ENCODE results near the gene SLC26A2. TPM values are rescaled to one million over a fixed set of nuclear protein-coding genes. Genes with fewer than 3 reads are reported as not detected.

Gene SLC26A2
- total RNA-seq, 1 experiment from 2014 or later, result 43.9 TPM

GRCh38 chr5:150020249-150020648 is 59.7 kb downstream of the SLC26A2 start:
- Mint-ChIP-seq H3K4me3 (ENCODE audit: unreplicated experiment) (no peak overlapping the region), H3K36me3 (ENCODE audit: insufficient read depth, unreplicated experiment) (peaks cover 89% of the 10 kb centered on the region), H3K27me3 (ENCODE audit: insufficient read depth, unreplicated experiment) (no peaks in the 10 kb centered on the region), H3K9me3 (ENCODE audit: unreplicated experiment) (peaks cover 9% of the 10 kb centered on the region), H3K27ac (ENCODE audit: unreplicated experiment) (no peak overlapping the region), H3K4me1 (ENCODE audit: low read depth, unreplicated experiment) (no peaks in the 10 kb centered on the region)
- Histone ChIP-seq H3K9me3 (peaks cover 6% of the 10 kb centered on the region; the same call in 1 of the 2 replicates), H3K36me3 (ENCODE audit: control insufficient read depth, insufficient read depth, low read length) (peaks cover 10% of the 10 kb centered on the region), H3K27me3 (replicated peaks; ENCODE audit: control insufficient read depth, insufficient read depth, low read length) (no peaks in the 10 kb centered on the region), H3K4me3 (ENCODE audit: low read depth, low read length) (no peak overlapping the region), H3K4me1 (no peaks in the 10 kb centered on the region; the same call in 1 of the 2 replicates)
- ChIA-PET POLR2A (no interaction called here), CTCF (interaction anchor here (0.6 kb wide), 1 partner anchor 254 kb away, joined by 5 read pairs; no protein-coding TSS in a partner anchor)
- BruUV-seq (replicated peaks), result no TSS peak
- no peak for TF ChIP-seq CTCF (IDR thresholded peaks at IDR 0.05; ENCODE audit: insufficient read depth in 1 of 2, low read depth in 1 of 2, low read length in 1 of 2, severe bottlenecking in 1 of 2, unreplicated experiment in 1 of 2)
- intact Hi-C loops (cut with micrococcal nuclease; ENCODE audit: unreplicated experiment), result no loop called here
- DNase-seq, result no peak

GRCh38 chr5:150021491-150022157 is 61.1 kb downstream of the SLC26A2 start:
- ChIA-PET CTCF (no interaction called here), POLR2A (interaction anchor here (0.9 kb wide), 1 partner anchor 21 kb away, joined by 3 read pairs; the partner anchor contains the start of gene TIGD6)
- Mint-ChIP-seq H3K4me1 (ENCODE audit: low read depth, unreplicated experiment) (no peaks in the 10 kb centered on the region), H3K4me3 (ENCODE audit: unreplicated experiment) (no peak overlapping the region), H3K27me3 (ENCODE audit: insufficient read depth, unreplicated experiment) (no peaks in the 10 kb centered on the region), H3K9me3 (ENCODE audit: unreplicated experiment) (no peaks in the 10 kb centered on the region), H3K36me3 (ENCODE audit: insufficient read depth, unreplicated experiment) (peaks cover 92% of the 10 kb centered on the region), H3K27ac (ENCODE audit: unreplicated experiment) (no peak overlapping the region)
- intact Hi-C loops (cut with micrococcal nuclease; ENCODE audit: unreplicated experiment), result no loop called here
- Histone ChIP-seq H3K4me3 (ENCODE audit: low read depth, low read length) (no peak overlapping the region), H3K27me3 (replicated peaks; ENCODE audit: control insufficient read depth, insufficient read depth, low read length) (no peaks in the 10 kb centered on the region), H3K9me3 (no peaks in the 10 kb centered on the region), H3K4me1 (peaks cover 13% of the 10 kb centered on the region), H3K36me3 (ENCODE audit: control insufficient read depth, insufficient read depth, low read length) (peaks cover 5% of the 10 kb centered on the region)
- no peak for TF ChIP-seq CTCF (IDR thresholded peaks at IDR 0.05; ENCODE audit: insufficient read depth in 1 of 2, low read depth in 1 of 2, low read length in 1 of 2, severe bottlenecking in 1 of 2, unreplicated experiment in 1 of 2)
- no peak for DNase-seq
- no TSS peak for BruUV-seq (replicated peaks)

- no peak for DNase-seq
- Mint-ChIP-seq H3K36me3 (ENCODE audit: insufficient read depth, unreplicated experiment) (peaks cover 92% of the 10 kb centered on the region), H3K27me3 (ENCODE audit: insufficient read depth, unreplicated experiment) (no peaks in the 10 kb centered on the region), H3K9me3 (ENCODE audit: unreplicated experiment) (no peaks in the 10 kb centered on the region), H3K4me3 (ENCODE audit: unreplicated experiment) (no peak overlapping the region), H3K27ac (ENCODE audit: unreplicated experiment) (no peak overlapping the region), H3K4me1 (ENCODE audit: low read depth, unreplicated experiment) (no peaks in the 10 kb centered on the region)
- no peak for TF ChIP-seq CTCF (IDR thresholded peaks at IDR 0.05; ENCODE audit: insufficient read depth in 1 of 2, low read depth in 1 of 2, low read length in 1 of 2, severe bottlenecking in 1 of 2, unreplicated experiment in 1 of 2)
- ChIA-PET POLR2A (interaction anchor here (0.7 to 0.9 kb wide), 2 partner anchors 22 to 38 kb away, joined by 3 to 9 read pairs; partner anchors contain the start of gene TIGD6), CTCF (interaction anchor here (0.6 to 0.7 kb wide), 2 partner anchors 77 to 98 kb away, joined by 3 to 7 read pairs; no protein-coding TSS in a partner anchor)
- H3K27me3 ChIP-seq (replicated peaks; ENCODE audit: control insufficient read depth, insufficient read depth, low read length), result no peaks in the 10 kb centered on the region
- H3K9me3 ChIP-seq, result no peaks in the 10 kb centered on the region
- no TSS peak for BruUV-seq (replicated peaks)
- no peak overlapping the region for H3K4me3 ChIP-seq (ENCODE audit: low read depth, low read length)
- intact Hi-C loops (cut with micrococcal nuclease; ENCODE audit: unreplicated experiment), result no loop called here
- peaks cover 8% of the 10 kb centered on the region for H3K36me3 ChIP-seq (ENCODE audit: control insufficient read depth, insufficient read depth, low read length)
- H3K4me1 ChIP-seq, result peaks cover 18% of the 10 kb centered on the region
These were observed 61.6 kb downstream of the SLC26A2 start for GRCh38 chr5:150022158-150022531.

Data from Caco-2 (cell line).